Measurements from ENCODE around the gene AKT3.

AKT3 gene

DNA sequence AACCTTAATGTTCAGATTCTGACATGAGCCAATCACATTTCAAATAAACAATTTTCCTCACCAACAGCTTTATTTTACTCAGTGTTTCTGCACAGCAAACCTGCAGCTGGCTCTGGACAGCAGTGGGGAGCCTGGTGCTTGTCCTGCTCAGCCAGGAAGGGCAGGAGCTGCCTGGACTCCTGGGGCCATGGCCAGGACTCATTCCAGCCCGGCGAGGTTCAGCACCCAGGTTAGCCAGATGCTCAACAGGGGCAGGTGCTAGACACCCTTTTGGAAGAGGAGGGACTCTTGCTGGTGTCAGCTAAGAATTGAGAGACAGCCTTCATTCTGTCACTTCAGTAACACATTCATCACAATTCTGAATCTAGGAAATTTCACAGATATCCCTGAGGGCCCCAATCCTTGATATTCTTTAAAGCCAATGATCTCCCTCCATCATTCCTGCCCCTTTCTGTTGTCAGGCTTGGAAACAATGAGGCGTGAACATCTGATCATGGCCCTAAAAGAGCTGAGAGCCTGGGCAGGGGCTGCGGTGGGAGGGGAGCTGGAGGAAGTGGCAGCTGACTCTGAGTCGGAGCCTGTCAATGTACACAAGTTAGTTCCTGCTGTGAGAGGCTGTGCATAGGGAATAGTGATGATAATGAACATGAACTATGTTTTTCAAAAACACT lies 342.9 kb downstream of the AKT3 start:
- no peak for ATAC-seq
- no peak for DNase-seq

DNA sequence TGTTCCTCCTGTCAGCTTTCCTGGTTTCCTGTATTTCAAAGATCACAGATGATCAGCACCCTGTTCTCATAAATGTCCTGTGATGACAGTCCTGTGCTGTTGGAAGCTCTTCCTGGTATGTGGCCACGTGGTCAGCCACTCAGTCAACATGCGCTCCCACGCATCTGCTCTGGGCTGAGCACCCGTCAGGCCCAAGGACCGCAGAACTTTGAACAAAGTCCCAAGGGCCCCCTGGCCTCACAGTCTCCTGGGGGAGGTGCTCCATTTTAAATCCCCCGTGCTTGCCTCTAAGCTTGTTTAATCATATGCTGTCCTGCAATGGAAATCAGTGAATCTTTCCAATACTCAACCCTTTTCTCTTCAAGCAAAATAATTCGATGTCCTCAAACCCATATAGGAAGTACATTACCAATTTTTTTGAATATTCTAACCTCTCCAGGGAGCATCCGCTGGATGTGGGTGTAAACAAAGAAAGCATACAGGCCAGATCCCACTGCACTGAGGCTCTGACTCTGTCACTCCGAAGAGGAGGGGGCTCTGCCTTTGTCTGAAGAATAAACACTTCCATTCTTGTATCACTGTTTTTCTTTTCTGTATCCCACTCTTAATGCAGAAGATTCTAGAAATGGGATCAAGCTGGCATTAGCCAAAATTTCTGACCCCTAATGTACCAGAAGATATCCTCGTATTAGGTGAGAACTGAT lies 343.9 kb downstream of the AKT3 start:
- ATAC-seq (no peak), DNase-seq (no peak)

DNA sequence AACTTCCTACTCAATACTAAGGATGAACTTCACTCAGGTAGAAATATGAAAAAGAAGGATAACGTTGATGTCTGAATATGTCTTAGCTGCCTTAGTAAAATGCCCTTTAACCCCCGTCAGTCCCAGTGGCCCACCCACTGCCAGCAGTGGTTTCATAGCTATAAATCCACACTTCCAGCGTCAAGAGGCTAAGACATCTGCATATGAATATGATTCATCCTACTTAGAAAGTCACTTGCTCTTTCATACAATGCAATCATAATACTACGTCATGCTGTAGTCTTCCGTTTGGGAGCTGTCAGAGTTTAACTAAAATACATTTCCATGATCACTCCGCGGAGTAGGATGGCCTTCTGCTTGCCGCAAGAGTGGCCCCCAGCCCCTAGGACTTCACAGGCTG lies 346.9 kb downstream of the AKT3 start:
- no peak for DNase-seq
- ATAC-seq = no peak

DNA sequence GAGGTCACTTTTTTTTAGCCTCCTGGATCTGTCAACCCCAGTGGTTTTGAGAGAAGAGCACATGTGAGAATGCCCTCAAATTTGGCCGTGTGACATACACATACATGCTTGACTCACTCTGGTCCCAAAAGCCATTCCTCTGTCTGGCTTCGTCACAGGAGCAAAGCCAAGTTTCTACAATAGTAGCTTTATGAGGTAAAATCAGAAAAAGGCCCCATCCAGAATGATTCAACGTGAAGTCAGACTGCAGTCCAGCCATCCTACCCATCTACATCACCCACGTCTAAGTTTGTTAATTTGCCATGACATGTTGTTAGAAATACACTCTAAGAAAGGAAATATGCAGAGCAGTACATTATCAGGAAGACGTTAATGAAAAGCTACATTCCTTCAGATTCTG lies 349.0 kb downstream of the AKT3 start:
- DNase-seq = no peak
- no peak for ATAC-seq

DNA sequence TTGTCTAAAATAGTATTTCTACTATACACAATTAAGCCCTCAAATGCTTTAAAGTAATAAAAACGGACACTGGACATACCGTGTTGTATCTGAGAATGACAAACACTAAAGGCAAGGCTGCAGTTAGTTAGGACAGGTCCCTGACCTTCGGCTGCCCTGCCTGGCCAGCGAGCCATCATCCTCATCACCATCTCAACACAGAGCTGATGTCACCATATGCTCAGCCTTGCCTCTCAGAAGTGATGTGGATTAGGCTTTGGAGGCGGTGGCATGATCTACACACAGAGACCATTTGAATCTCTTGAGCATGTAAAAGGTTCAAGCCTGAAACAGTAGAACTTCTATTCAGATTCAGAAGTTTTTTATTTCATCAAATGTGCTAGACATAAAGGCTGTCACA lies 349.5 kb downstream of the AKT3 start:
- ATAC-seq (no peak), DNase-seq (no peak)

DNA sequence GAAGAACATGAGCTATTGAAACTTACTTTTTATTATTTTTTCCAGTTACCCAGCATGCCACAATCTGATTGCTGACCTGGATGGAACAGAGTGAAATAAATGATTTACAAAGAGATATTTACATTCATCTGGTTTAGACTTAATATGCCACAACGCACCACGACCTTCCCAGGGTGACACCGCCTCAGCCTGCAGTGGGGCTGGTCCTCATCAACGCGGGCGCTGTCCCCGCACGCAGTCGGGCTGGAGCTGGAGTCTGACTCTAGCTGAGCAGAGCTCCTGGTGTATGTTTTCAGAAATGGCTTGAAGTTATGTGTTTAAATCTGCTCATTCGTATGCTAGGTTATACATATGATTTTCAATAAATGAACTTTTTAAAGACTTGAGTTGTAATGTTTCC lies 350.3 kb downstream of the AKT3 start:
- no peak for DNase-seq
- ATAC-seq = no peak

DNA sequence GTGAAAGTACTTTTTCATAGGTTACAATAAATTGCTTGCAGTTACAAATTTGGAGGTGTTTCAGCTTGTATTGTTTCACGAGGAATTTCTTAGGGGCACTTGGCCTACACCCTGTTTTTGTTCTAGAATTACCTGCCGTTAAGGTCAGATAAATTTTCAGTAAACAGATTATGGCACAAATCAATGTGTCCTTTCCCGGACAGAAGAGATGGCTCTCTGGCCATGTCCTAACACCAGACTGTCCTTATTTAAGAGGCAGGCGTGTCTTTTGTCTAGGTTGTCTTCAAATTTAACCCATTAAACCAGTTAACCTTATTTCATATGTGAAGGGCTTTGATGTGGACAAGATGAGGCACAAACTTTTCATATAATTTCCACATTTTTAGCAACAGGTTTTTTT lies 350.8 kb downstream of the AKT3 start:
- DNase-seq (no peak), ATAC-seq (no peak)

DNA sequence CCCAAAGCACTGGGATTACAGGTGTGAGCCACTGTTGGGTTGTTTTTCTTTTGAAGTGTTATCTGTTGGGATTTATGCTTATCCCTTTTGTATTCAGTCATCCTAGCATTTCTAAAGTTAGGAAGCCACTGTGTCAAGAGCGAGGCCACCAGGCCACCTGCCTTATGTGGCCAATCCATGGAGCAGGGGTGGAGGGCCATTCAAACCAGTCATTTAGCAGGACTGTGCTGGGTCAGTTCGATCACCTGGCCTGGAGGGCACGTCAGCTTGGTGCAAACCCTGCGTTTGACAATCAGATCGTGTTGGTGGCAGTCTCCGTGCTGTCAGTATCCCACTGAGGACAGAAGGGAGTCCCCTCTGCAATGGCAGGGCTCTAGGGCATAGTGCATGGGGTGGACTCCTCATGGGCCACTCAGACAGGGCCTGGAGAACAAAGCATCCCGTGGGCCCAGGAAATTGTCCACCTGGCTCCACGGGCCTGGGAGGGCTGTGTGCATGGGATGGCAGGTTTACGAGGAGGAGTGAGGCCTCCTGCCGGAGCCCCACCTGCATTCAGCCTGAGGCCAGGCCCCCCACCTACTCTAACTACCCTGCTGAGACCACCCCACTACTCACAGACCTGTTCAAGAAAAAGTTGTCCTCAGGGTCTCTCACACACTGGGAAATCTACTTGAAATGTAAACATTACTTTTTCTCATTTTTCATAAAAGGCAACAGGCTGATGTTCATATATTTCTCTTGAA lies 351.9 kb downstream of the AKT3 start:
- ATAC-seq (no peak), DNase-seq (no peak)

DNA sequence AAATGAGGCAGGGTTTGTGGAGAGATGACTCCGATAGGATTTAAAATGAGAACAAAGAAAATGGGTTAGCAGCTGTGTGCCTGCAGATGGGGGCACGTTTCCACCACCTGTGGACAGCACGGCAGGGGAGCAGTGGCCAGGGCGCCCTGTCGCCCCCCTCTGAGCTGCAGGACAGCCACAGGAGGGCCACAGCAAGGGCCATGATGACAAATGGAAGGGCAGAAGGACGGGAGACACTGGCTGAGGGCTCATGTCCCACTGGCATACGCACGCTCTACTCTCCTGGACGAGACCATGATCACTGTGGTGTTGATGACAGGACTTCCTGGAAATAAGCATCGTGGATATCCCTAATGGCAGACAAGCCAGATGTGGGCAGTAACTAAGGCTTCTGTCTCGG lies 353.2 kb downstream of the AKT3 start:
- no peak for DNase-seq
- no peak for ATAC-seq

DNA sequence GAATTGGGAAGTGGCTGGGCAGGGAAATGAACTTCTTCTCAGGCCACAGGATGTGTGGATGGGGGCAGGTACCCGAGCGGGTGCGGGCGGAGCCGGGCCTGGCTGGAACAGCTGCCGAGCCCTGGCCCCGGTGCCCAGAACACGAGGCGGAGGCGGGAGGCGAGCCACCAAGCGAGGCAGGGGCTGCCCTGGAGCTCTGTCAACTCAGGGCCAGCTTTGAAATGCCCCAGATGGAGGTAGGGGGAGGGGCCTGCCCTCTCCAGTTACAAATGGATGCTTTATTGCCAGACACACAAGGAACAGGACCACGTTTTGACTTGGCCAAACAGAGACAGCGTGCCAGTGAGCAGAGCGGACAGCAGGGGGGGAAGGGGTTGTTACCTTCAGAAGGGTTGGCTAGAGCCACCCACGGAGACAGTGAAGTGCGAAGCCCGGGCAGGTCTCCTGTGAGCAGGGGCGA lies 353.8 kb downstream of the AKT3 start:
- DNase-seq = no peak
- no peak for ATAC-seq

DNA sequence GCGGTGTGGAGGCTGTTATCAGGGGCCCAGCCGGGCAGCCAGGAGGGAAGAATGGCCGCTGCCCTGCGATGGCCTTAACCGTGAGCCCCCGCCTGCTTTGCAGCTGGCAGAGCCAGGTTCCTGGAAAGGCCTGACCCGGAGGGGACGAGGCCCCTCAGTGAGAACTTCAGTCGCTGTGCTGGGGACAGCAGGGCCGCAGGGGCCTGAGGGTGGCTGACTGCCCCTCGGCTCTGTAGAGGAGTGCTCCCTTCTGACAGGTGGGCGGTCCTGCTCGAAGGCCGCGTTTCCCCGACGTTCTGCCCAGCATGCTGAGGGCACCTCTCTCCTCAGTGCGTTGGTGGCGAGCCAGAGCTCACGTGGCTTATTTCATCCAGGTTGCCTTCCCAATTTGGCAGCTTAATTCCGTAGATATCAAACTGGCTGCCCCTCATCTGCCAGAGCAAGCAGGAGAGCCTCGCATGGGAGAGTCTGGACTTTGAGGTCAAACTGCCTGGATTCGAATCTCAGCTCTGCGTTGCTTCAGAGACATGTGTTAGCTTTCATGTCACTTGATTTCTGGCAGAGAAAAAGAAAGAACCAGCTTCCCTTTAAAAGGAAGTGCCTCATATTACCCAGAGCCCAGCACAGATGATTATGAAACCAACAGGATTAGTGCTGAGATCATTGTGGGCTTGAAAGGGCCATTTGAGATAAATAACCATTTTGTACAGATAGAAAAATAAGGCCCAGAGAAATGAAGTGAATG lies 354.4 kb downstream of the AKT3 start:
- DNase-seq (no peak), ATAC-seq (no peak)

DNA sequence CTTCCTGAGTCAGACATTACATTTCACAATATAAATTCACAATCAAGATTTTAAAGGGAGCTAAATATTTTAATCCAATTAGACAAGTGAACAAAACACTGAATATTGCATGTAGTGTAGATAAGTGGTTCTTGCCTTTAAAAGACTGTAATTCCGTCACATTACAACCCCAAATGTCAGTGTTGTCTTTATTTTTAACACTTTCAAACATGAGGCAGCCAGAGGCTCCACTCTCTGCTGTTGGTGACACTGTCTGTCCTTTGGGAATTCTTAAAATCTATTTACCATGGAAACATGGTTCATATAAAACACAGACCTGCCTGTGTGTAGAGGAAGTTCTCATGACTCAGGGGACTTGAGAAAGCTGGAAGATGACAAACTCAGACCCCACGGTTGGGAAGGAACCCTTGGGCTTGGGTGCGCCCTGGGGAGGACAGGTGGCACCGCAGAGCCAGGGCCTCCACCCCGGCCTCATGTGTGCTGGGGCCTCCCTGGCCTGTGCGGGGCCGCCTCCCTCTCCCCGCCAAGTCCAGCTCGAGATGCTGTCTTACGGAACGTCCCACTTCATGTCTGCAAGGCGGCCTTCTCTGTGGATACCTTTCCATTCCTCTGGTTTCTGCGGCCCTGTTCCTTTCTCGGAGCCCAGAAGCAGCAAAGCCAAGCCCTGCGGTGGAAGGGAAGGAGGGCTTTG lies 355.2 kb downstream of the AKT3 start:
- DNase-seq (no peak), ATAC-seq (no peak)

DNA sequence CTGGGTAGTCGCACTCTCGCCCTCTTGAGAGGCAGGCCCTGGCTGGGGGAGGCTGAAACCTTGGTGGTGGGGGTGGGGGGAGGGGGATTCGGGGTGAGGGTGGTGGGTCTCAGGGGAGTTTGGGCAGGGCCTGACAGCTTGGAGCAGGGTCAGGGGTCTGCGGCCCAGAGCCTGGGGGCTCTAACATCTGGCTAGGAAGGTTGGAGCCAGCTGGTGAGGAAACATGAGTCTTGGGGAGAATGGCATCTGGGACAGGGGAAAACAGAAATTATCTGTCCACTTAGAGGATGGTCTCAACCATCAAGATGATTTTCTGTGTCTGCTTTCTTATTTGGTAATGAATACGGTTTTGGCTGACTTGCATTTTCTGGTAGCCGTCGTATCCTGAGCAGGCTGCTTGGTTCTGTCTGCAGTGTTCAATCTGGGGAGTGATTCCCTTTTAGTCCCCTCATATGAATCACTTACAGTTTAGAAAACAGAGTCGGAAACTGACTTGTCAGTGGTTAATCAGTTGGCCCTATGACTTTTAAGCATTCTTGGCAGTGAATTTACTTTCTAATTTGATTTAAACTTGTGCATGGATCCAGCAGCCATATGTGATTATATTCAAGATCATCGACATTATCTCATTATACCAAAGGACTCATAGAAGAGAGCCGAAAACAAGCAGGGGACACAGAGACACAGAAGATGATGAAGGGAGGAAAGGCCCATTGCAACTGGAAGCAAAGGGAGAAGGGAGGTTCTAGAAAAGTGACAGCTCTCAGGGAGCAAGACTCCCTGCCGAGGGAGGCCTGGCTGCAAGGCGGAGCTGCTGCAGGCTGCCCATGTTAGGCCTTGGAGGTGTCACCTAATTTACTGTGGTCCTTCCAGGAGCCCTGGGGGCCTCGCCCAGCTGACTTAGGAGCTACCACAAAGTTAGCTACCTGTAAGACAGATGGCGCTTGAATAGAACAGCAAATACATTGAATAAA lies 356.6 kb downstream of the AKT3 start:
- no peak for DNase-seq
- ATAC-seq = no peak

DNA sequence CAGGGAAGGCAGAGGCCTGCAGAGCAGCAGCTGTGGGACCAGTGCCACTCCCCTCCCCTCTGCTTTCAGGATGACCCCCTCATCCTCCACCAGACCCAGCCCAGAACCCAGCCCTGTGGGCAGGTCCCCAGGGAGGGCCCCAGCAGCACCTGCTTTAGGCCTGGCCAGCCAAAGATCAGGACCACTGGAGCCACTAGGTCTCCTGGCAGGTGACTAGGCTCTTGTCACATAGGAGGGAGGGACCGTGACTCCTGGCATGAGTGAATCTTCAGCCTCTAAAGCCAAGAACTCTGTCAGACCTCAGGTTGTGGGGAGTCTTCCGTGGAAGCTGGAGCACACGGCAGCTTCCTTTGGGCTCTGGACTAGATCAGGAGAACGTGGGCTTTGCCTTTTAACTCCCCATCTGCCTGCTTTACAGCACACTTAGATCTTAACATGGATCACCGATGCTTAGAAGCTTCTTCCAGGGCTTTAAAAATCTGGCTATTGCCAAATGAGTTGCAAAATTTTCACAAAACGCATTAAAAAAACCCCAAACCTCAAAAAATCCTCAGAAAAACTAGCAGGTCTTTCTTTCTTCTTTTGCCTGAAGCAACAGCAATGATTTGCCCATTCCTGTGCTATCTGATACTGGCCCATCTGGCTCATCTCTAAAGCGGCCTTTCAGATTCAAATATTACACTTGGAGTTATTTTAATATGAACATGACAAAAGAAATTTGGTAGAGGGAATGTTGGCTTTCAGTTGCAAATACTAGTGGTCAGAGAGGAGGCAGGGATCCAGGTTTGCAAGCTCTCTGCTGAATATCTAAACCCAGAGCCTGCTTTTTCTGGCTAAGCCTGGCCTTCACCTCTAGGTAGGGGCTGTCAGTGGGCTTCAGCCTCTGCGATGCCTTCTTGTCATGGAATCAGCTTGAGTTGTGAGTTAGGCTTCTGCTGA lies 359.0 kb downstream of the AKT3 start:
- ATAC-seq = no peak

DNA sequence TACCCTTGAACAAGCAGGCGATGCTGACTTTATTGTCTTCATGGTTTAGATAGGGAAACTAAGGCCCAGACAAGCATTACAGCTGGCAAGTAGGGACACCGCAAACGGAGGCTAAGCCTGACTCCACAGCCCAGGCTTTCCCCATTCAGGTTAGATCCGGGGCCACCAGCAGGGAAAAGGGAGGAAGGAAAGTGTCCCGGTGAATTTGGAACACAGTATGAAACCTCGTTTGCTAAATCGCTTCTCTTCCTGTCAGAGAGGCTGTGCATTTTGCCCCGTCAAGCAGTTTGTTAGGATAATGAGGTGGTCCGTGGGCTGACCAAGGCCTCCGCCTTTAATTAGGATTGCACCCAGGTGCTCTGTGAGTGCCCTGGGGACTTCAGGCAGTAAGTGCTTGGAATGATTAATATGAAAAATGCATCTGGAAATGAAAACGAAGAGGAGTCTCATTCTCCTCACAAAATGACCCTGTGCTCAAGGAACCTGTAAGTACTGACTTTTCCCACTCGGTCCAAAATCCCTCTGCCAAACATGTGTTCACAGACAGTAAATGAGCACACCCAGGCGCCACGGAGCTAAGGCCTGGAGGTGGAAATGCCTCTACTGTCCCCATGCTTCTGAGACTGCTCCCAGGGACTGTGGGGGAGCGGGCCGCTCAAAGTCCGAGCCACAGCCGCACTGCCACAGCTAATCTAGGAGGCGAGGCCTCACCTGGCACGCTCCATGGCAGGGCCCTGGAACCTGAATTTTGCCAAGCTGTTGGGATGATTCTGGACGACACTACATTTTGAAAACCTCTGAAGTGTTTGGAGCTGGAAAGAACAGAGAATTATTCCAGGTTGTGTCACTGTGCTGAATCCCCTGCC lies 360.1 kb downstream of the AKT3 start:
- no peak for ATAC-seq

More for the DNA sequence above, 359.0 kb downstream of the AKT3 start:
- no peak for DNase-seq

DNA sequence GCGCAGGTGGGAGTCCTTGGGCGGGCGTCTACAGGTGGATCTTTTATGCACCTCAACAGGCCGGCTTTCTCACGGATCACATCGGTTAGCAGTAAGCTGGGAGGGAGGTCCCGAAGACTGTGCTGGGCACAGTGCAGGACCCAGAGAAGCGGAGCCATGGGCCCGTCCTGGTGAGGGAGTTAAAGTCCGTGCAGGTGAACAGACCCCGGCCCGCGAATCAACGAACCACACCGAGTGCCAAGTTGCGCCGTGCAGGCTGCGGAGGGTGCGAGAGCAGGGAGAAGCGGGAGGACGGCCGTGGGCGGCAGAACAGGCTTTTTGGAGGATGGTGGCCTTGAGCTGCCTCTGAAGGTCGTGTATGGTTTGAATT lies 360.9 kb downstream of the AKT3 start:
- no peak for ATAC-seq
- DNase-seq = no peak

More for the DNA sequence above, 360.1 kb downstream of the AKT3 start:
- DNase-seq = no peak

DNA sequence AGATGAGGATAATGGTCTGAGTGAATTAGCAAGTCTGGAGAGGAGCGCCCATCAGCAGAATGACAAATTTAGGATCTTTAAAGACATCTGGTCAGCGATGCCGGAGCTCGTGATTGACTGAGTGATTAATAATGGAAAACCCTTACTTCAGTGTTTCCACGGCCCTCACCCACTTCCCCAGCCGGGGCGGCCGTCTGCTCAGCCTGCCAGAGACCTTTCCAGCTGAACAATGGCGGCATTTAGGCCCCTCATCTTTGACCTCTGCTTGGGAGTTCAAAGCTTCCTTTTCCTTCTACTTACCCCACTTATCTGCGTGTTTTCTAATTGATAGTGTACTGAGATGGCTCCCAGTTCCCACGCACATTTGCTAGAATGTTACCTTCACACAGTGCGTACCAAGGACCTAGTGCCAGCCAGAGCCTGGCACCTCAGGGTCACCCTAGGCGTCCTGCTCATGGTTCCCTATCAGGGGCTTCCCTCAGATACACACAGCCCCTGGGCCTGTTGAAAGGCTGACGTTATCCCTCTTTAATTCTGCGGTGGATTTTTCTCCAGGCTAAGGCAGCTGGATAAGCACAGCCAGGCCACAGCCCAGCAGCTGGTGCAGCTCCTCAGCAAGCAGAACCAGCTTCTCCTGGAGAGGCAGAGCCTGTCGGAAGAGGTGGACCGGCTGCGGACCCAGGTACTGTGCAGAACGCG lies 361.4 kb downstream of the AKT3 start:
- ATAC-seq (no peak), DNase-seq (no peak)

DNA sequence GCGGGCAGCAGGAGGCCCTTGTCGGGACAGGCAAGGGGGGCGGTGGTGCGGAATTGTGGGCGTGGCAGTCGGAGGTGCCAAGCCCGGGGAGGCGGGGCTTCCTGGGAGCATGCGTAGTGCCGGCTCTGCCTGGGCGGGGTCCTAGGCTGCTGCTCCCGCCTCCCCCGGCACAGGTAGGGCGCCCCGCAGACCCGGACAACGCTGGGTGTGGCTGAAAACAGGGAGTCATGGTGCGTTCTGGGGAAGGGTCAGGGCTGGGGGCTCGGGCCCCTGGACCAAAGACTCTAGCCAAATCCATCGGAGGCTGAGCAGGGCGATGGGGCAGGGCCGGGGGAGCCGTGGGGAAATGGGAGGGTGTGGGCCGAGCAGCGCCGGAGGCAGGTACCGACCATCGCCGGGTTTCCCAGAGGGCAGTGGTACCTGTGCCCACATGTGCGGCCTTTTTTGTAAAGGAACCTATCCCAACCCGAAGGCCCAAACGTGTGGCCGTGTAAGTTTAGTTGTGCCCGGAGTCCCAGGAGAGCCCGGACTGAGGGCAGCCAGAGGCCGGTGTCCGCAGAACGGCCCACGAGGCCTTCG lies 362.3 kb downstream of the AKT3 start:
- DNase-seq = no peak
- no peak for ATAC-seq
